ENCODE measurements around the gene TGFBR3.
A peak's percentile ranks its signal among the peaks of the same experiment; 100 is the strongest.

The TGFBR3 gene

DNA sequence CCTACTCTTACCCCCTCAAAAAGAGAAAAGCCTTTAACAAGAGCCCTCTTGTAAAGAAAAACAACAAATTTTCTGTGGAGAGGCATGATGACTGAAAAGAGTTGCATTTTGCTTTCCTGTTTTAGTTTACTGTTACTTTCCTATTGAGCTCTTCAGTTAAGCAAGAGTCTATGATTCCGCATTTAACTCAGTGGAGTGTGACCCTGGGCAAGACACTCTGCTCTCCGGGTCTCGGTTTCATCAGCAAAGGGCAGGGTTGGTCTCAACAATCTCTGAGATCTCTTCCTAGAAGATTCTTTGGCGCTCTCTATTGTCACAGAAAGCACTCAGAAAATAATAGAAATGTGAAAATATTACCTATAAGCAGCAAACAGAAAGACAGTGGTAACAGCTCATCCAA, 175.7 kb downstream of the TGFBR3 start:
- DNase-seq (ENCODE audit: low read depth), result no peak

GRCh38 chr1:91708691-91709090, 177.3 kb downstream of the TGFBR3 start:
- no peak for DNase-seq (ENCODE audit: low read depth)

DNA sequence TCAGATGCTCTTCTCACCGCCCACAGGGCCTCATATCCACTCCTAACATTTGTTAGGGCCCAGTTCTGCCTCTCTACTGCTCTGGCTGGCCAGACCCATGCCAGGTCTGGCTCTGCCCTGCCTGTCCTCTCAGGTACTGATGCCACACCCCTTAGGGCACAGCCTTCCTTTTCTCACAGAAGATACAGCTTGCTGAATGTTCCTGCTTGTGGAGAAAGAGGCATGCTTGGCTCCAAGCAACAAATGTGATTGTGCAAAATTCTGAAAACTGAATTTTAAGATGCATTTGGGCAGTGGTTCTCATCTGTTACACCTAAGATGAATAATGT, 178.1 kb downstream of the TGFBR3 start:
- DNase-seq (ENCODE audit: low read depth), result no peak

DNA sequence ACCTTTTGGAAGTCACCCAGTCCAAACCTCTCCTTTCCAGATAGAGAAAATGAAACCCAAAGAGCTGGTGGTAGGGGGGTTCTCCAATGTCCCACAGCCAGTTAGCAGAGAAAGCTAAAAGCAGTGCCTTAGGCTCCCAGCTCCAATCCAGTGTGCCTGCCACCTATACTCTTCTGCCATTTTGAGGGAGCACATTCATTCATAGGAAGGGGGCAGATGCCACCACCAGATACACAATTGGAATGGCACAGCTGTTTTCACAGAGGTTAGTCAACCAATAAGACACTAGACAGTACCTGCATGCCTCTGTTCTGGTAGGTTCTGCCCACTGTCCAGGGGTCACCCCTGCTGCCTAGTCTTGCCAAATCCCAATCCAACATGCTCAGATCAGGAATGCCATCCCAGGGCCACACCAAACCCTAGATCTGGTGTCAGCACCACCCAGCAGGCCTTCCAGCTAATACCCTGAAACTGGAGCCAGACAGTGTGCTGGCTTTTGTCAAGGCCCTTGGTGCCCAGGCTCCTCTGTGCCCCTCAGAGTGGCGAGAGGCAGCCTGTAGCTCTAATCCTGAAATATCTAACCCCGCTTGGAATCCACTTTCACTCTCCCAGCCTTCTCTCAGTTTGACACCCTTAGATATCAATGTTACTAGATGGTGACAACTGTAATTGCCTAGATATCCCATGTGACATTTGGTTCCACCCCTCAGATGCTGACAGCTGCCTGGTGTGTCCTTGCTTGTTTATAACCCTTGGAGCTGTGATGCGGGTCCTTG, 178.6 kb downstream of the TGFBR3 start:
- no peak for DNase-seq (ENCODE audit: low read depth)

DNA sequence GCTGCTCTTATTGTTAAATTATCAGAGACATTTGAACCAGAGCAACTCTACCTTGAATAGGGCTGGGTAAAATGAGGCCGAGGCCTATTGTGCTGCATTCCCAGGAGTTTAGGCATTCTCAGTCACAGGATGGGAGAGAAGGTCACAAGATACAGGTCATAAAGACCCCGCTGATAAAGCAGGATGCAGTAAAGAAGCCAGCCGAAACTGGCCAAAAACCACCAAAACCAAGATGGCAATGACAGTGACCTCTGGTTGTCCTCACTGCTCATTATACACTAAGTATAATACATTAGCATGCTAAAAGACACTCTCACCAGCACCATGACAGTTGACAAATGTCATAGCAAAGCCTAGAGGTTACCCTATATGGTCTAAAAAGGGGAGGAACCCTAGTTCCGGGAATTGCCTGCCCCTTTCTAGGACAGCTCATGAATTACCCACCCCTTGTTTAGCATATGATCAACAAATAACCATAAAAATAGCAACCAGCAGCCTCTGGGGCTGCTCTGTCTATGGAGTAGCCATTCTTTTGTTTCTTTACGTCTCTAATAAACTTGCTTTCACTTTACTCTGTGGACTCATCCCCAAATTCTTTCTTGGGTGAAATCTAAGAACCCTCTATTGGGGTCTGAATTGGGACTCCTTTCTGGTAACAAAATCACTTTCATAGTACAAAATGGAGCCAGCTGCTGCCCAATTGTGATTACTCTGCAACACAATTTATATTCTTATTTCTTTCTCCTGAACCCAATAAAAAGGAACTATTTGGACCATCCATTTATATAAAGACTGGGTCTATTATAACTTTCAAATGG, 179.6 kb downstream of the TGFBR3 start:
- no peak for DNase-seq (ENCODE audit: low read depth)

DNA sequence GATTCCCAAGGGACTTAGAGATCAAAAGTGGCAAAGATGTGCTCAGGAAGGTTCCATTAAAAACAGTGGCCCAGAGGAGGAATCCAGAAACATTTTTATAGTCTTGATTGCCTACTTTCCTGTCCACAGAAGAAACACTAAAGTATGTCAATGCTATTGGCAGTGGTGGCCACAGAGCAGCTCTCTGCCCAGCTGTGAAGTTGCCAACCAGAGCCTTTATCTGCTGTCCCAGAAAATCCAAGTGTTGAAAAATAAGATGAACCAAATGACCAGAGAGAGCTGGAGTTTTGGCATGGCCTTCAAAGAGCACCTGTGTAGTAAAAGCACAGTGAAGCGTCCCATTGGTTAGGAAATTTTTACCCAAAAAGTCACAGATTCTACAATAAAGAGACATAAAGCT, 181.2 kb downstream of the TGFBR3 start:
- DNase-seq (ENCODE audit: low read depth), result no peak

- no peak for DNase-seq (ENCODE audit: low read depth)
These were observed 182.9 kb downstream of the TGFBR3 start for GRCh38 chr1:91703095-91703494.

DNA sequence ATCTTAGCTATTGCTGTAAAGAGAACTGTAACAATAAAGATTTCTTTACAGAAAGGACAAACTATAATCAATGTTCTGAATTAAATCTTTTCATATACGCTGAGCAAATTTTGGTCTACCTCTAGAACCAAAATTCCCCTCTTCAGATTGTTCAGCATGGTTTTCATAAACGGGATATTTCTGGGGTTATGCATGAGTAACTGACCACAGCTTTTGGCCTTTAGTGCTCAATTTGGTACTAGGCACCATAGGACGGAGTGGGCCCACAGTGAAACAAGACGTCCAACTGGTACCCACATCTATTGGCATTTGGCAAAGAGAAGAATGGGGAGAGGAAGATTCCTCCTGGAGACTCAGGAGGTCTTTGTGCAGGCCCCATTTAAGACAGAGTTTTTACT, 184.5 kb downstream of the TGFBR3 start:
- no peak for DNase-seq (ENCODE audit: low read depth)

- peak; percentile 43 for DNase-seq (ENCODE audit: low read depth)
These were observed 185.0 kb downstream of the TGFBR3 start for GRCh38 chr1:91700771-91701471.

GRCh38 chr1:91700332-91700731, 185.6 kb downstream of the TGFBR3 start:
- peak; percentile 66 for DNase-seq (ENCODE audit: low read depth)

- peak; percentile 68 for DNase-seq (ENCODE audit: low read depth)
These were observed 186.5 kb downstream of the TGFBR3 start for GRCh38 chr1:91699339-91699974.

GRCh38 chr1:91697861-91698260, 188.1 kb downstream of the TGFBR3 start:
- DNase-seq (ENCODE audit: low read depth), result peak; percentile 87

- DNase-seq (ENCODE audit: low read depth), result peak; percentile 82
These were observed 188.5 kb downstream of the TGFBR3 start for GRCh38 chr1:91697416-91697815.

DNA sequence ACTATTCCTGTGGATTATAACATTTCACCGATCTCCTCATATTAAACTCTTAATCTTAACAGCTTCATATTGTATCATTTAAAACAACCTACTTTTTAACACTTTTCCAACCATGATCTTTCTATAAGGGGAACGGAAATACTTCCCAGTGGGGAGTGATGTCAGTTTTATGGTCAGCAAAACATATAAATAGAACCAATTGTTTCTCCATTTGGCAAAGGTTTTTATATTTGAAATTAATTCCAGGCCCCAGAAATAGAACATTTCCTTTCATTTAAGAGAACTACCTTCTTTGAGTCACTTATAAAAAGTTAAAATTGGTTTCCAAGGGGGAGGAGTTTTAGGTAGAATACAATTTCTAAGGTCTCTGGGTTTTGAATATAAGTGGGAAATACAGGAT, 189.6 kb downstream of the TGFBR3 start:
- DNase-seq (ENCODE audit: low read depth), result no peak

- no peak for DNase-seq (ENCODE audit: low read depth)
These were observed 192.4 kb downstream of the TGFBR3 start for GRCh38 chr1:91693557-91693956.

DNA sequence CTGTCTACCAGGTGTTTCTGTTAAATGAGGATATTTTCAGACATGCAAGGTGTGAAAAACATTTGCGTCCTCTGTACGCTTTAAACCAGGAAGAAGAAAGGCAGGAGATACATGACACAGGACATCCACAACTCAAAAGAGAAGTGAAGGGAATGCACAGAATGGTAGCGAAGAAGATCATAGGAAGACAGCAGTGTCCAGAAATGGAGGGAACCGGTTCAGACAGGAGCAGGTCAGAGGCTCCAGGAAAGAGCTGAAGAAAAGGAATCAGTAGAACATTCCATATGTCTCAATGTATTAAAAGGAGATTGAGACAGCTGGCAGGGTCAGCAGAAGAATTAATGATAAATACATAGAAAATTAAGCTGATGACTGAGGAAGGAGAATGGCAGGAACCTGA, 194.4 kb downstream of the TGFBR3 start:
- DNase-seq (ENCODE audit: low read depth), result no peak

DNA sequence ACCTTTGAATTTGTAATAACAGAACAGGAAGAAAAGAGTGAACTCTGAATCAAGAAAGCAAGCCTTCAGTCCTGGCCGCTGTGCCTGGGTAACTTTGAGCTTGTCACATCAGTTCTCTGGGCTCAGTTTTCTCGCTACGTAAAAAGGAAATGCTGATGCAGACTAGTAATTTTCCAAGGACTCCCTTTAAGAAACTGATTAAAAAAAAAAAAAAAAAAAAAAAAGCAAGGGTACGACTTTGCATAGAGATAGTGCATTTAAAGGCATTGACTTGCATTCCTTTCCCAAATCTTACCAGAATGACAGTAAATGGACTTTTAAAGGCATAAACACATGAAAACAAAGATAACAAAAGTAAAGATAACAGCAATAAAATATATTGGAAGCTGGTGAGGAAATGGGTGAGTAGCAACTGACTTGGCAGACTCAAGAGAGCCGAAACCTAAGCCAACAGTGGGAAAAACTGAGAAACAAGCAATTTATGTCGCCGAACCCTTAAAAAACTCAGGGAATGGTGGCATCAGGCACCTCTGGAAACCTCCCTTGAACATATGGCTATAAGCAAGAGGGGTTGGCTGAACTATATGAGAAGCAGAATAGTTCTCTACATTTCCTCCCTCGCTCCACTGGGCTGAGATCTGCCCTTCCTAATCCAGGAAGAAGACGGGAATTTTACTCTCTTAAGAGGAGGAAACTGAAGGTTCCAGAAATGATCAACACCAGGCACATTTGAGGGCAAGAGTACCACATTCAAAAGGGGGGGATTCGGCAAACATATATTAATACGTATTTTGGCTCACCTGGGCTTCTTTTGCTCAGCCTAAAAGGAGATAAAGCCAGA, 196.1 kb downstream of the TGFBR3 start:
- DNase-seq (ENCODE audit: low read depth), result peak; percentile 55

DNA sequence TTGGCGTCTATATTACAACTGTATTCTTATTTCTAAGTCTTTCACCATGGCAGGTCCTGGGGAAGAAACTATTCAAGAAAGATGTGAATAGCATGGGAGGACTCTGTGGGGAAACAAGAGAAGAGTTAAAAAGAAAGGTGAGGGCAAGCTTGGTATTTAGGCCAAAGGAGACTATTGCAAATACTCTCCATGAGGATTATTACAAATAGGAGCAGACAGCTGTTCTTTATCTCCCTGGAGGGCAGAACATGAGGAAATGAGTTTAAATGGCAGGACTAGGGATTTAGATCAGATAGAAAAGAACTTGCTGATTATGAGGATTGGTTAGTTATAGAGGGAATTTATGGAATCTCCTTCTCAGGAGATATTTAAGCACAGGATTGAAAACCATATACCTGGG, 198.5 kb downstream of the TGFBR3 start:
- DNase-seq (ENCODE audit: low read depth), result peak; percentile 68

- no peak for DNase-seq (ENCODE audit: low read depth)
These were observed 200.0 kb downstream of the TGFBR3 start for GRCh38 chr1:91685994-91686393.

DNA sequence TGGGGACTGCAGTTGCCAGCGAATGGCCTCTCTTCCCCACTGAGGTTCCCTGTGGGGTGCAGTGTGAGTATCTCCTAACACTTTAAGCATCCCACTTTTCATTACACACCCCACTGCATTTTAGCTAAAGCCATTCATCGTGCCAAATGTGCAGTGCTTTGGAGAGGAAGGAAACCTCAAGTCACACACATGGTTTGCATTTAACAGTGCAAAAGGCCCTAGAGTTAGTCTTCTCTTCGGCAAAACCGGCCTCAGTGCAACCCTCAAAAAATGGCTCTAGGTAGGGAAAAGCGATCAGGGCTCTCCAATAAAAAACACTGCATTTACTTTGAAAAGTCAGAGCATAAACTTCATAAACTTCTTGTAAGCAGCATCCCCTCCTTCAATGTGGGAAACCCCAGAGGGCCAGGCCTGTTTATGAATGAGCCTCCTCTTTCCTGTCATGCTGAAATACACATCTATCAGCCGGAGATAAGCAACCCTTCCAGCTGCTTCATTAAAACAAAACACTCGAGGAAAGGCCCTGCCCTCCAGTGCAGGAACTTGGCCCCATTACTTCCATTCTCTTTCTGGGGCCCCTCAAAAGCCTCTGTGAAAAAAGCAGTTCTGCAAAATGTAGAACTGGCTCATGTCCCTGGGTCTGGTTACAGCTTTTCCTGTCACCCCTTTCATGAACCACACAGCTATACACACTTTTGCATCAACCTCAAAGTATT, 201.3 kb downstream of the TGFBR3 start:
- peak; percentile 54 for DNase-seq (ENCODE audit: low read depth)

GRCh38 chr1:91683598-91683951, 202.4 kb downstream of the TGFBR3 start:
- no peak for DNase-seq (ENCODE audit: low read depth)
